SK-N-SH treated with all-trans-retinoic acid at 6 μM for 48 hours (cell line): Measurements from ENCODE around the gene PAK6.

Experiments used
- ATAC-seq: fragments of 200-7000 bp; cut with Tn5 transposase; 3 replicates; pipeline ENCODE4 v1.9.1; 2020; ENCODE audit warnings: mild to moderate bottlenecking, moderate library complexity
- GLIS3 ChIP-seq: fragments of 250-450 bp; sonication (Bioruptor Pico); IDR thresholded peaks from 2 replicates; pipeline ENCODE4 v1.5.0; 2020; ENCODE audit warnings: mild to moderate bottlenecking, moderate library complexity
- ISL1 ChIP-seq: fragments of 250-450 bp; sonication (Bioruptor Pico); IDR thresholded peaks from 2 replicates; pipeline ENCODE4 v2.1.2; 2022; ENCODE audit warnings: mild to moderate bottlenecking, moderate library complexity
- OSR1 ChIP-seq: fragments of 250-450 bp; sonication (Bioruptor Pico); IDR thresholded peaks from 2 replicates; pipeline ENCODE4 v1.8.0; 2022; ENCODE audit warnings: moderate library complexity, mild to moderate bottlenecking, inconsistent platforms
- PPARA ChIP-seq: fragments of 250-450 bp; sonication (Bioruptor Pico); IDR thresholded peaks from 2 replicates; pipeline ENCODE4 v1.5.0; 2020; ENCODE audit warnings: mild to moderate bottlenecking, borderline replicate concordance
- RARB ChIP-seq: fragments of 250-450 bp; sonication (Bioruptor Pico); IDR thresholded peaks from 2 replicates; pipeline ENCODE4 v1.8.0; 2021; ENCODE audit warnings: mild to moderate bottlenecking, moderate library complexity
- SNAI2 ChIP-seq: fragments of 250-450 bp; sonication (Bioruptor Pico); IDR thresholded peaks from 2 replicates; pipeline ENCODE4 v1.5.0; 2020; ENCODE audit warnings: mild to moderate bottlenecking, moderate library complexity
- TCF4 ChIP-seq: fragments of 250-450 bp; sonication (Bioruptor Pico); IDR thresholded peaks from 2 replicates; pipeline ENCODE4 v1.8.0; 2021; ENCODE audit warnings: mild to moderate bottlenecking, moderate library complexity, borderline replicate concordance
- TOX ChIP-seq: fragments of 250-450 bp; sonication (Bioruptor Pico); IDR thresholded peaks from 2 replicates; pipeline ENCODE4 v1.8.0; 2021; ENCODE audit warnings: mild to moderate bottlenecking, moderate library complexity, borderline replicate concordance
- ZC3H10 ChIP-seq: fragments of 250-450 bp; sonication (Bioruptor Pico); IDR thresholded peaks from 2 replicates; pipeline ENCODE4 v1.5.1; 2021; ENCODE audit warnings: mild to moderate bottlenecking, moderate library complexity
- ZFP3 ChIP-seq: fragments of 250-450 bp; sonication (Bioruptor Pico); IDR thresholded peaks from 2 replicates; pipeline ENCODE4 v1.5.0; 2020; ENCODE audit warnings: mild to moderate bottlenecking, moderate library complexity
- ZFP30 ChIP-seq: fragments of 450-650 bp; formaldehyde crosslinking; IDR thresholded peaks from 2 replicates; pipeline ENCODE4 v1.5.0; 2022; ENCODE audit warnings: mild to moderate bottlenecking, moderate library complexity
- ZNF565 ChIP-seq: fragments of 450-650 bp; formaldehyde crosslinking; conservative IDR thresholded peaks from 2 replicates; pipeline ENCODE4 v1.5.0; 2020; ENCODE audit warnings: low read depth, mild to moderate bottlenecking, moderate library complexity
- ZNF70 ChIP-seq: fragments of 450-650 bp; formaldehyde crosslinking; IDR thresholded peaks from 2 replicates; pipeline ENCODE4 v1.5.0; 2020; ENCODE audit warnings: mild to moderate bottlenecking, moderate library complexity
- ZNF8 ChIP-seq: fragments of 450-650 bp; formaldehyde crosslinking; IDR thresholded peaks from 2 replicates; pipeline ENCODE4 v1.5.0; 2020; ENCODE audit warnings: mild to moderate bottlenecking, moderate library complexity
- TF ChIP-seq, protein P1 (sequence below): fragments of 250-450 bp; sonication (Bioruptor Pico); IDR thresholded peaks from 2 replicates; pipeline ENCODE4 v1.8.0; 2020; ENCODE audit warnings: mild to moderate bottlenecking, moderate library complexity, borderline replicate concordance
- TF ChIP-seq, protein P2 (sequence below): fragments of 250-450 bp; sonication (Bioruptor Pico); IDR thresholded peaks from 2 replicates; pipeline ENCODE4 v1.5.1; 2021; ENCODE audit warnings: mild to moderate bottlenecking, moderate library complexity
- TF ChIP-seq, protein P3 (sequence below): fragments of 250-450 bp; sonication (Bioruptor Pico); IDR thresholded peaks from 2 replicates; pipeline ENCODE4 v1.5.0; 2020; ENCODE audit warnings: mild to moderate bottlenecking, moderate library complexity
- TF ChIP-seq, protein P4 (sequence below): fragments of 250-450 bp; sonication (Bioruptor Pico); IDR thresholded peaks from 2 replicates; pipeline ENCODE4 v1.5.1; 2020; ENCODE audit warnings: low read depth, mild to moderate bottlenecking, moderate library complexity
- TF ChIP-seq, protein P5 (sequence below): fragments of 250-450 bp; sonication (Bioruptor Pico); IDR thresholded peaks from 2 replicates; pipeline ENCODE4 v1.8.0; 2021; ENCODE audit warnings: low read depth, mild to moderate bottlenecking, moderate library complexity, borderline replicate concordance

Gene PAK6

DNA sequence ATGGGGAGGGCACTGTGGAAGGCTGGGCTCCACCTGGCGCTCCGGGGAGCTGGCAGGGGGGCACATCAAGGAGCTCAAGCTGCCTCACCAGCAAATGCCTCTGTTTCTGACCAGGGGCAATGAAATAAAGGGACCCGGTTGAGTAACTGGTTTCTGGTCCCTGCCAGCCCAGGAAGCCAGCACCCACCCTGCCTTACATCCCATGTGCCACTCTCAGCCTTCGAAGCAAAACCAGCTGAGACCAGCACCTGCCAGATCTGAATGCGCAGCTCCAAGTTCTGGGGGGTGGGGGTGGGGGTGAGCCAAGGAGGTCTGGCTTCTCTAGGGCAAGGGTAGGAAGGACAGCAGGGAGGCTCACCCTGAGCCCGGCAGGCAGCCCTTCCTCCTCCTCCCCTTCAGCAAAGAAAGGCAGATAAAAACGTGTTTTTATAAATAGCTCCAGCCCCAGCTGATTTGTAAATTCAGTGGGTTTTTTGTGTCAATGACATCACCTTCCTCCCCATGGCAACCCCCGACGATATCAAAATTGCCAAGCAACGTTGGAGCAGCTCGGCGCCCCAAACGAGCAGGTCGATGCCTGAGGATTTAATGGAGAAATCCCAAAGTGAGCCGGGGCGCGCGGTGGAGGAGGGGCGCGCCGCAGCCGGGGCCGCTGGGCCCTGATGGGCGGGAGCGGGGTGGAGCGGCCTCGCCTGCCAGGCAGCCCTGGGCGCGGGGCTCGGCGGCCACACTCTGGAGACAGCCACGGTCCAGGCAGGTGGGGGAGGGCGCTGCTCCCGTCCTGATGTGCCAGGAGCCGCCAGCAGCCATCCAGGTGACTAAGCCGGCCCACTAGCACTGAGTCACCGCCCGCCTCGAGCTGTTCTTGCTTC, at the start of gene PAK6:
TSS of gene PAK6 (plus strand) at position 532 of the 872 bp plus-strand sequence. CDS start 25,723 bp downstream, outside the sequence.
- peak; percentile 73 for ATAC-seq
- TF ChIP-seq ZFP3, result no peak
- no peak for TF ChIP-seq TOX (CRISPR knock-in tag)
- TF ChIP-seq, protein P1, sequence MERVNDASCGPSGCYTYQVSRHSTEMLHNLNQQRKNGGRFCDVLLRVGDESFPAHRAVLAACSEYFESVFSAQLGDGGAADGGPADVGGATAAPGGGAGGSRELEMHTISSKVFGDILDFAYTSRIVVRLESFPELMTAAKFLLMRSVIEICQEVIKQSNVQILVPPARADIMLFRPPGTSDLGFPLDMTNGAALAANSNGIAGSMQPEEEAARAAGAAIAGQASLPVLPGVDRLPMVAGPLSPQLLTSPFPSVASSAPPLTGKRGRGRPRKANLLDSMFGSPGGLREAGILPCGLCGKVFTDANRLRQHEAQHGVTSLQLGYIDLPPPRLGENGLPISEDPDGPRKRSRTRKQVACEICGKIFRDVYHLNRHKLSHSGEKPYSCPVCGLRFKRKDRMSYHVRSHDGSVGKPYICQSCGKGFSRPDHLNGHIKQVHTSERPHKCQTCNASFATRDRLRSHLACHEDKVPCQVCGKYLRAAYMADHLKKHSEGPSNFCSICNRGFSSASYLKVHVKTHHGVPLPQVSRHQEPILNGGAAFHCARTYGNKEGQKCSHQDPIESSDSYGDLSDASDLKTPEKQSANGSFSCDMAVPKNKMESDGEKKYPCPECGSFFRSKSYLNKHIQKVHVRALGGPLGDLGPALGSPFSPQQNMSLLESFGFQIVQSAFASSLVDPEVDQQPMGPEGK (CRISPR knock-in tag), result no peak
- TF ChIP-seq RARB (CRISPR knock-in tag), result no peak
- TF ChIP-seq, protein P2, sequence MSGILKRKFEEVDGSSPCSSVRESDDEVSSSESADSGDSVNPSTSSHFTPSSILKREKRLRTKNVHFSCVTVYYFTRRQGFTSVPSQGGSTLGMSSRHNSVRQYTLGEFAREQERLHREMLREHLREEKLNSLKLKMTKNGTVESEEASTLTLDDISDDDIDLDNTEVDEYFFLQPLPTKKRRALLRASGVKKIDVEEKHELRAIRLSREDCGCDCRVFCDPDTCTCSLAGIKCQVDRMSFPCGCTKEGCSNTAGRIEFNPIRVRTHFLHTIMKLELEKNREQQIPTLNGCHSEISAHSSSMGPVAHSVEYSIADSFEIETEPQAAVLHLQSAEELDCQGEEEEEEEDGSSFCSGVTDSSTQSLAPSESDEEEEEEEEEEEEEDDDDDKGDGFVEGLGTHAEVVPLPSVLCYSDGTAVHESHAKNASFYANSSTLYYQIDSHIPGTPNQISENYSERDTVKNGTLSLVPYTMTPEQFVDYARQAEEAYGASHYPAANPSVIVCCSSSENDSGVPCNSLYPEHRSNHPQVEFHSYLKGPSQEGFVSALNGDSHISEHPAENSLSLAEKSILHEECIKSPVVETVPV, result no peak
- no peak for TF ChIP-seq TCF4 (CRISPR knock-in tag)
- TF ChIP-seq ZFP30 (CRISPR knock-in tag), result no peak
- TF ChIP-seq, protein P3, sequence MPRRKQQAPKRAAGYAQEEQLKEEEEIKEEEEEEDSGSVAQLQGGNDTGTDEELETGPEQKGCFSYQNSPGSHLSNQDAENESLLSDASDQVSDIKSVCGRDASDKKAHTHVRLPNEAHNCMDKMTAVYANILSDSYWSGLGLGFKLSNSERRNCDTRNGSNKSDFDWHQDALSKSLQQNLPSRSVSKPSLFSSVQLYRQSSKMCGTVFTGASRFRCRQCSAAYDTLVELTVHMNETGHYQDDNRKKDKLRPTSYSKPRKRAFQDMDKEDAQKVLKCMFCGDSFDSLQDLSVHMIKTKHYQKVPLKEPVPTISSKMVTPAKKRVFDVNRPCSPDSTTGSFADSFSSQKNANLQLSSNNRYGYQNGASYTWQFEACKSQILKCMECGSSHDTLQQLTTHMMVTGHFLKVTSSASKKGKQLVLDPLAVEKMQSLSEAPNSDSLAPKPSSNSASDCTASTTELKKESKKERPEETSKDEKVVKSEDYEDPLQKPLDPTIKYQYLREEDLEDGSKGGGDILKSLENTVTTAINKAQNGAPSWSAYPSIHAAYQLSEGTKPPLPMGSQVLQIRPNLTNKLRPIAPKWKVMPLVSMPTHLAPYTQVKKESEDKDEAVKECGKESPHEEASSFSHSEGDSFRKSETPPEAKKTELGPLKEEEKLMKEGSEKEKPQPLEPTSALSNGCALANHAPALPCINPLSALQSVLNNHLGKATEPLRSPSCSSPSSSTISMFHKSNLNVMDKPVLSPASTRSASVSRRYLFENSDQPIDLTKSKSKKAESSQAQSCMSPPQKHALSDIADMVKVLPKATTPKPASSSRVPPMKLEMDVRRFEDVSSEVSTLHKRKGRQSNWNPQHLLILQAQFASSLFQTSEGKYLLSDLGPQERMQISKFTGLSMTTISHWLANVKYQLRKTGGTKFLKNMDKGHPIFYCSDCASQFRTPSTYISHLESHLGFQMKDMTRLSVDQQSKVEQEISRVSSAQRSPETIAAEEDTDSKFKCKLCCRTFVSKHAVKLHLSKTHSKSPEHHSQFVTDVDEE (CRISPR knock-in tag), result no peak
- TF ChIP-seq, all 23 proteins: peak for 0

DNA sequence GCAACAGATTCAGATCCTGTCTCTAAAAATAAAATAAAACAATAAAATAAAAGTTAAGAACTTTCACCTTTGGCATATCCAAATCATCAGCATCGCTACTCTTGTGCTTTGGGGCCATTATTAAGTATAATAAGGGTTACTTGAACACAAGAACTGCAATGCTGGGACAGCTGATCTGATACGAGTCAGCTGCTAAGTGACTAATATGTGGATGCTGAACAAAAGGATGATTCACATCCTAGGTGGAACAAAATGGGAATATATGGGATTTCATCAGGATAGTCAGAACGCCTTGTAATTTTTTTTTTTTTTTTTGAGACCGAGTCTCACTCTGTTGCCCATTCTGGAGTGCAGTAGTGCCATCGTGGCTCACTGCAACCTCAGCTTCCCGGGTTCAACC, 48.3 kb upstream of the PAK6 start:
- TF ChIP-seq GLIS3 (CRISPR knock-in tag), result no peak
- no peak for TF ChIP-seq TCF4 (CRISPR knock-in tag)
- TF ChIP-seq, protein P2, result no peak
- TF ChIP-seq SNAI2 (CRISPR knock-in tag), result no peak
- no peak for TF ChIP-seq RARB (CRISPR knock-in tag)
- TF ChIP-seq ZNF70 (CRISPR knock-in tag), result no peak
- no peak for TF ChIP-seq ZFP3
- TF ChIP-seq ZNF8 (CRISPR knock-in tag), result no peak
- TF ChIP-seq, protein P4, sequence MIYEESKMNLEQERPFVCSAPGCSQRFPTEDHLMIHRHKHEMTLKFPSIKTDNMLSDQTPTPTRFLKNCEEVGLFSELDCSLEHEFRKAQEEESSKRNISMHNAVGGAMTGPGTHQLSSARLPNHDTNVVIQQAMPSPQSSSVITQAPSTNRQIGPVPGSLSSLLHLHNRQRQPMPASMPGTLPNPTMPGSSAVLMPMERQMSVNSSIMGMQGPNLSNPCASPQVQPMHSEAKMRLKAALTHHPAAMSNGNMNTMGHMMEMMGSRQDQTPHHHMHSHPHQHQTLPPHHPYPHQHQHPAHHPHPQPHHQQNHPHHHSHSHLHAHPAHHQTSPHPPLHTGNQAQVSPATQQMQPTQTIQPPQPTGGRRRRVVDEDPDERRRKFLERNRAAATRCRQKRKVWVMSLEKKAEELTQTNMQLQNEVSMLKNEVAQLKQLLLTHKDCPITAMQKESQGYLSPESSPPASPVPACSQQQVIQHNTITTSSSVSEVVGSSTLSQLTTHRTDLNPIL, result no peak
- TF ChIP-seq TOX (CRISPR knock-in tag), result no peak
- no peak for TF ChIP-seq PPARA (CRISPR knock-in tag)
- TF ChIP-seq, protein P1 (CRISPR knock-in tag), result no peak
- no peak for TF ChIP-seq ZNF565 (CRISPR knock-in tag)
- TF ChIP-seq, protein P3 (CRISPR knock-in tag), result no peak
- no peak for TF ChIP-seq OSR1 (CRISPR knock-in tag)
- TF ChIP-seq ZC3H10 (CRISPR knock-in tag), result no peak
- no peak for TF ChIP-seq ISL1
- TF ChIP-seq ZFP30 (CRISPR knock-in tag), result no peak
- TF ChIP-seq, protein P5, sequence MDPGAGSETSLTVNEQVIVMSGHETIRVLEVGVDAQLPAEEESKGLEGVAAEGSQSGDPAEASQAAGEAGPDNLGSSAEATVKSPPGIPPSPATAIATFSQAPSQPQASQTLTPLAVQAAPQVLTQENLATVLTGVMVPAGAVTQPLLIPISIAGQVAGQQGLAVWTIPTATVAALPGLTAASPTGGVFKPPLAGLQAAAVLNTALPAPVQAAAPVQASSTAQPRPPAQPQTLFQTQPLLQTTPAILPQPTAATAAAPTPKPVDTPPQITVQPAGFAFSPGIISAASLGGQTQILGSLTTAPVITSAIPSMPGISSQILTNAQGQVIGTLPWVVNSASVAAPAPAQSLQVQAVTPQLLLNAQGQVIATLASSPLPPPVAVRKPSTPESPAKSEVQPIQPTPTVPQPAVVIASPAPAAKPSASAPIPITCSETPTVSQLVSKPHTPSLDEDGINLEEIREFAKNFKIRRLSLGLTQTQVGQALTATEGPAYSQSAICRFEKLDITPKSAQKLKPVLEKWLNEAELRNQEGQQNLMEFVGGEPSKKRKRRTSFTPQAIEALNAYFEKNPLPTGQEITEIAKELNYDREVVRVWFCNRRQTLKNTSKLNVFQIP (CRISPR knock-in tag), result no peak
- ATAC-seq, result peak; percentile 16; the same call in 1 of the 3 replicates
